GM21723 (cell line): ENCODE results near the gene KIRREL3.

Source experiments
- ATAC-seq: cut with Tn5 transposase; IDR thresholded peaks from one replicate; pipeline ENCODE4 v1.9.1; 2021; ENCODE audit warnings: mild to moderate bottlenecking, moderate library complexity; ENCODE audit not compliant: unreplicated experiment

Gene KIRREL3

DNA sequence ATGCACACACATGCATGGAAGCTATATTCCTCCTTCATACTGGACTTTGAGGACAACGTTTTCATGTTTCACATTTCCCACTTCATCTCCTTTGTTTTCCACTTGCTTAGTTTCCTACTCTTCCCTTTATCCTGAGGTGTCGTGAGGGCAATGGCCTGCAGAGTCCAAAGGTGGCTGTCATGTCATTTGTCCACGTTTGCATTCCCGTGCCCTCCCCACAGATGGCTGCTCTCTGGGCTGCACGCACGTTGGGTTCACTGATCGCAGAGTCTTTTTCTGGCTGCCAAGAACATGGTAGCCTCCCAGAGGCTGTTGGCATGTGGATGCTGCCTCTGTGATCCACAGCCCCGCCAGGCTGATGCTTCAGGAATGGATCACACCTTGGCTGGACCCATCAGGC lies 389.1 kb downstream of the KIRREL3 start:
- ATAC-seq: no peak

DNA sequence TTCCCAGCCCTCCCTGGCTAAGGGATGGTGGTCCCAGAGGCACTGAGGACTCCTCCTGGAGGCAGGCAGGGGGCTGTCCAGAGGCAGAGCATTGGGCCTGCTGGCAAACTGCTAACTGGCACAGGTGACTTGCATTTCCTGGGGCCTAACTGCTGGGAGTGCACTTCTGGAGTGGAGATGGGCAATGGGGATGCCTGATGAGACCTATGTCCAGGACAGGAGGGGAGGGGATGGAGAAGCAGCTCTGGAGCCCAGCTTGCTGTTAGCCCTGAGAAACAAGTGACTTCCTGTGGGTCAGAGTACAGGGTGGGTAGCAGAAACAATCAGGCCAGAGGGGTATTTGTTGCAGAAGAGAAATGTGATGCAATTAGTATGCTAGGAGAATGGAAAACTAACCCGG lies 391.9 kb downstream of the KIRREL3 start:
- no peak for ATAC-seq

DNA sequence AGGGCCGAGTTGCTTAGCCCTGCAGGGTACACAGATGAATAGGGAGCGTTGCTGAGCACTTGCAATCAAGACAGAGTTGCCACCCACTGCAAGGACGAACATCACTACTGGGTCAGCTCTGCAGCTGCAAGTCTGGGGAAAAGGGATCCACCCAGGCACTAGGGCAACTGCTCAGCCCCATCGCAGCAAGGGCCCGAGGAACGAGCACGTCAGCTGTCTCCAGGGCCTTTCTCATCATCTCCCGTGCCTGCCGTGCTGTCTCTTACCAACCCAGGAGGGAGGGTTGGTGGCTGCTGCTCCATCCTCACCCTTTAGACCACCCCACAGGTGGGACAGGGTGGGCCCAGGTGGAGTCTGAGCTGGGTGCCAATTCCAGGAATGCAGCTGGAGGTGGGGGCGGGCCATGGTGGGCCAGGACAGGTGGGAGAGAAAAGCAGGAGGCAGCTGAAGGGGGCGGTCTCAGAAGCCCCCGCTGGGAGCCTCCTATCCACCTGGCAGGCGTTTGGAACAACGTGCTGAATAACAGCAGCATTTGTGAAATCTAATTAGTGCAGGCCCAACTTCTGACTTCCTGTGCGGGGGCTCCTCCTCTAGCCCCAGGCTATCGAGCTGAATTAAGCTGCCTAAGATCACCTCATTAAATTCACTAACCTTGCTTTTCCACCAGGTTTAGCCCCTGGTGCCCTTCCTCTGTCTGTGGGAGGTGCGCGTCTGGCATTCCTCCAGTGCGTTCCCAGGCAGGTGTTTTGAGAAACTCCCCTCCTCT lies 392.6 kb downstream of the KIRREL3 start:
- ATAC-seq: no peak

DNA sequence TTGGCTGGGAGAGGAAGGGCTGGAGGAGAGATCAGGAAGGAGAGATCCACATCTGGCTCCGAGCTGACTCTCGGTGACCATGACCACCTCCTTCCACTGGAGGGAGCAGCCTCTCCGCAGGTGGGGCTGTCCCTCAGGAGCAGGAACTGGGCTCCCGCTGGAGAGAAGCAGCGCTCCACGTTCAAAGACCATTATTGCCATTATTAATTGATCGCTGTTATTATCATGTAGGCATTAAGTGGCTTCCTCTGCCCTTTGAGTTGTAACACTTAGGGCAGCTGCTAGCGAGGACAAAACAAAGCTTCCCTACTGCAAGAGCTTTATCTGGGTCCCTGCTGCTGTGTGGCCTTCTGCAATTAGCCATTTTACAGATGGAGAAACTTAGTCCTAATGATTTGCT lies 393.2 kb downstream of the KIRREL3 start:
- peak; percentile 73 for ATAC-seq

DNA sequence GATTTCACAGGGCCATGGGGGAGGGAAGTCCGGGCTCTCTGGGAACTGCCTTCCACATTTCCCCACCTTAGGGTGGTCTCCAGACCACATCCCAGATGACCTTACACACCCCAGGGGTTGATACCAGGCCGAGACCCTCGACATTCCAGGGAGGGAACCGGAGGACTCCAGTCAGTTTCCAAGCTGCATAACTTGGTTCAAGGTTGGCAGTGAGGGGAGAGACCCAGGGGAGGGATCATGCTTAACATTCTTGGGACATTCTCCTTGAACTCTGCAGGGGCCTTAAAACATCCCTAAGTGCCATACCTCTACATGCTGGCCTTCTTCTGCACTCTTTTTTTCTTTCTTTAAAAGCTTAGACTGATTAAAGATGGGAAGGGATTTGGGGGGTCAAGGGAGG lies 394.1 kb downstream of the KIRREL3 start:
- no peak for ATAC-seq

DNA sequence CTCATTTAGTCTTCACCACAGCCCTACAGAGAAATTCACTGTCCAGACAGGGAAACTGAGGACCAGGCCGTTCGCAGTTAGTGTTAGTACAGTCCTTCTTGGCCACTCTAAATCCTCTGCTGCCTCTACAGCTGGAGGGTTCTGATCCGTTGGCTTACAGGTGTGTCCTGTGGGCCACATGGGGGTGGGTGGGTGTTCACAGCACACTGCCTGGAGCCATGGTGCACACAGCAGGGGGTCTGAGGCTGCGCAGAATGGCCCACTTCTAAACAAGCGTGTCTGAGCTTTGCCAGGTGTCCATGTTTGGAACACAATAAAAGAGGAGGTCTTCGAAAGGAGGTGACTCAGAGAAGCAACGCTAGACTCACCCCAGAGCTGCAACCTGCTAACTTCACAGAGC lies 396.1 kb downstream of the KIRREL3 start:
- ATAC-seq: no peak

DNA sequence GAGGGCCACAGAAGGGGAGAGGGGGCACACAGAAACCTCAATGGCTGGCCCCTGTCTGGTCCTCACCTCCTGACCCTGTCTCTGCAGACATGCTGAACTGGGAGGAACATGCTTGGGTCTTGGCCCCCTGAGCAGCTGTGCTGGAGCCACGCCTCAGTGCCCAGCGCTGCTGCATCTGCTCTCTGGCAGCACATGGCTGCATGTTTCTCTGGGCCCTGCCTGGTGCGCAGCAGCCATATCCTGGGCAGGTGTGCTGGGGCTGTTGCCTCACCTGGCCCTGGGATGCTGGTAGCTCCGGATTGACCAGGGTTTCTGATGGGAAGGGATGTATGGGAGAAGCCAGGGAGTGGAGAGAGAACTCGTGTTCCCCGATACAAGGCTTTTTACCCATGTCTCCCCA lies 397.1 kb downstream of the KIRREL3 start:
- ATAC-seq: no peak

DNA sequence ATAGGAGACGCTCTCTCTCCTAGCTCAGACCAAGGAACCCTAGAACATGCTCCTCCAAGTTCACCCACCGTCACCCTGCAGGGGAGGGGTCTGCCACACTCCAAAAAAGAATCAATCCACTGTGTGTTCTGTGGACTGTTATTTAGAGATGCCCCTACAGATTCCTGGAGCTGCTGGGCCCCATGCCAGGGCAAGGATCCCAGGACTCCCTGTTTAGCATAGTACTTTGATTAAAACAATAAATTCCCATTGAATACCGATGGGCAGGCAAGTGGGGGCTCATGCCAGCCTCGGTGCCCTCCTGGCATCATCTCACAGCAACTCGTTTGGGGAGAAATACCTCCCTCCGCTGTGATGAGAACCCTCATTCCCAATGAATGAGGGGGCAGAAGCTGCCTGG lies 397.6 kb downstream of the KIRREL3 start:
- no peak for ATAC-seq

DNA sequence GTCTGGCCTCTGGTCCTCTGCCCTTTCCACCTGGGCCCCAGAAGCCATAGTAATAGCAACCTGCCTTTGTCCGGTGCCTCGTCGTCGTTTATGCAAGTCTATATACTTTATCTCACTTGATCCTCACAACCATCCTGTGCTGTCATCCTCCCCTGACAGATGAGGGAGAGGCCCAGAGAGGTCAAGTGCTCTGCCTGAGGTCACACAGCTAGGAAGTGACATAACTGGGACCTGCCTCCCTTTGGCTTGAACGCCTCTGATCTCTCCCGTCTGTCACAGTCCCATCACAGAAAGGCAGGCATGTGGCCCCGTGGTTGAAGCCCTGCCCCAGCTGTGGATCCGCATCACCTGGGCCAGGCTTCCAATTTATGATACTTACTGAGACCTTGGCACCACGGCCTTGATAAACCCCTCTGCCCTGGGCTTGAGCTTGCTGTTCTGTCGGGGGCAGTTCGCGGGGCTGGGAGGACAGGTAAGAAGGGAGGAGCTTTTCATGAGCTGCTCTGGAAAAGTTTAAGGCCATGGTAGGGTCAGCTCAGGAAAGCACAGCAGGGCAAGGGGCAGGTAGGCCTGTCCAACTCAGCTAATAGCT lies 398.1 kb downstream of the KIRREL3 start:
- ATAC-seq: no peak

DNA sequence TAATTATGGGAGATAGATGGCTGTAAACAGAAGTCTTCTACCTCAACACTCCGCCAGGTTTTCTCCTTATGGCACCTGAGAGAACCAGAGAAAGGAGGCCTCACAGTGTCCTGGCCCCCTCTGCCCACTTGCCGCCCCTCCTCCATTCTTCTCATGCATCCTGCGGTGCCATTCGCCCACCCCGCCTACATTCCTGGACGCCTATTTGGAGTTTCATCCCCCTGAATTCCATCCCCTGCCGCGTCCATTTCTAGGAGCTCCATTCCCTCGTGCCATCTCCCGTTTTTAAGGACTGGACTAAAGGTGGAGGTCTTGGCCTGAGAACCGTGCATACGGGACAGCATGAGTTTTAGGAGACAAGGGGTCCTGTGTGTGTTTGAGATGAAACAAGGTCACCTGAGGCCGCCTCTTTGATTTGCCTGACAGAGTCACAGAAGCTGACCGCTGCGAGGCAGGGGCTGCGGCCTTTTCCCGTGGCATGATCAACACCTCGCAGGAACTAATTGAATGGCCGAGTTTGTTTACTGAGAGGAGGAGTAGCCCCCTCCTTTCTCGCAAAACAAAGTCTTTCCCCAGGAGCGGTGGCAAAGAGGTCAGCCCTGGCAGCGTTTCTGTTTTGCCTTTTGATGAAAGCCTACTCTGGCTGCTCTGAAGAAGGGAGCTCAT lies 398.9 kb downstream of the KIRREL3 start:
- no peak for ATAC-seq

DNA sequence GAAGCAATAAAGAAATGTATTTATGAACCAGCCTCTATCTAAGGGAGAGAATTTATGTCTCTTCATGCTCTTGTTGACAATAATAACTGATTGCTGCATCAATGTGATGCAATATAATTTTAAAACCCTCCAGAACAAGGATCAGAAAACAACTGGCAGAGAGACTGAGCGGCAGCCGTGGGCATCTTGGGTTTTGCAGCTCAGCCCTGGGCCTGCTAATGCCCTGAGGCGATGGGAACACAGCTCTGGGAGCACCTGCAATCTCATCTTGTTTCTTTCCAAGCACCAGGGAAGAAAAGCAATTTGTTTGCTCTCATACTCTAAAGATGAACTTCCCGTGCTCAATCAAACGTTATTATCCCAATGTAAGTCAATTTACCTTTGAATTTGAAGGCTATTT lies 399.4 kb downstream of the KIRREL3 start:
- no peak for ATAC-seq

DNA sequence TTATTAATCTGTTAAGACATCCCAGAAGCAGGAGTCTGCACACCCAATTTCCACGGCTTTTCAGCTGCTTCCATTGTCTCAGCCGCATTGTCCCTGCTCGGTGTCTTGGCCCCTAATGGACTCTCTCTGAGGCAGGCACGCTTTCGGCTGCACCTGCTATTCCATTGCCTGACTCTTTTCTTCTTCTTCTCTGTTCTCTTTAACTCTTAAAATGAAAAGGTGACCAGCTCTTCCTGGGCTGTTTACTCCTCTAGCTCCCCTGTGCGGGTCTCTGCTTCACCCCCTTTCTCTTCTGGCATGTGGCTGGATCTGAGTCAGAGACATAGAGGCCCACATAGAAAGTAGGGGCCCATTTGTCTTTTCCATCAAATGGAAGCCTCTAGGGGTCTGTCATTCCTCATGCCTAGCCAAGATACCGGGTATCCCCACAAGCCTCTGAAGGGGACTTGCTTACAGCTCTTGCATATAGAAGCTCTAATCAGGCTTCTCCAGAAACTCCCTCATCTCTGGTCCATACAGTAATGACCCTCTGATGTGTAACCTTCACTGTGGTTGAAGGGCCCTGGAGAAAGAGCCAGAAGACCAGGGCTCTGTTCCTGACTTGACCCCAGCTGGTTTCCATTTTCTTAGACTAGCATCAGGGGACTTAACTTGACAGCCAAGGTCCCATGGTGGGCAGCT lies 401.2 kb downstream of the KIRREL3 start:
- ATAC-seq: no peak

DNA sequence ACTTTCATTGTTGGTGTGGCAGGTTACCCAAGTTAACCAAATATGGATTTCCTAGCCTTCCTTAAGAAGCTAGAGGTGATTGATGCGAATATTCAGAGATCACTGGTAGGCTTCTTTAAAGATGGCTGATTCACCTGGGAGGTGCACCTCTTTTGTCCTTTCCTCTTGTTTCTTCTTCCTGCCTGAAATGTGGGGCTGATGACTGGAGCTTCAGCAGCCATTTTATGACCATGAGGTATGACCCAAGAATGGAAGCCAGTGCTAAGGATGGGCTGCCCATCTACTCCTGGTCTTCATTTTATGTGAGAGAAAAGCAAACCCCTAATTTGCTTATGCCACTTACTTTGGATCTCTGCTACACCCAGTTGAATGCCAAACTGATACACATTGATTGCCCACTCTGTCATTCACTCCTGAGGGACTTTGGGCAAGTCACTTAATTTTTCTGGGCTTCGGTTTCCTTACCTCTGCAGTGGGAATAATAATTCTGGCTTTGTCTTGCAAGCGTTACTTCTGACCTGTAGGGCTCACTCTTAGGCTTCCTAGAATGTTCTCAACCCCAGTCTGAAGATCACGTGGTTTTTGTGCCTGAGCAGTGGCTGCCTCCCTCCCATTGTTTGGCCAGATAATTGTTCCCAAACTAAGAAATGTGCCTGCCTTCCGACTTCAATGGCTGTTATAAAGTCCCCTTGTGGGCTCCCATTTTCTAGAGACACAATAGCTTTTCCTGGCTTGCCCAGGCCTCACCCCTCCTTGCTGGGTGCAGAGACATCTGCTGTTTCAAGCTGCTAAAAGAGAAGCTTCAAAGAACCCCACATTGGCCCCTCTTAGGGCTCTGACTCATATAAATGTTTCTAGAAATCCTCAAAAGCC lies 402.0 kb downstream of the KIRREL3 start:
- ATAC-seq: no peak

DNA sequence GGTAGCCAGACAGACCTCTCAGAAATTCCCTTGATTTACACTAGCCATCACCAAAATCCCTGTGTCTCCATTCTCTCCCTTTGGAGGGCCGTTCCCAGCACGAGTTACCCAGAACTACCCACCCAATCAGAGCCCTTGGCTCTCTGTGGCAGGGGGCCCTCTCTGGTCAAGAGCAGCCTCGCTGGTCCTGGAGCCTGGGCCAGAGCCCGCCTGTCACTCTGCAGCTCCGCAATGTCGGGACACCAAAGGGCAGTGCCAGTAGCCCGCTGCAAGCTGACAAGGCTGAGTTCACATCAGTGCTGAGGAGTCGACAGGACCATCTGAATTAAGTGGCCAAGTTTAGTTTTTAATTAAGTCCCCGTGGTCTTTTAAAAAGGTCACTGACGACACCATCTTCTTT lies 403.5 kb downstream of the KIRREL3 start:
- no peak for ATAC-seq

DNA sequence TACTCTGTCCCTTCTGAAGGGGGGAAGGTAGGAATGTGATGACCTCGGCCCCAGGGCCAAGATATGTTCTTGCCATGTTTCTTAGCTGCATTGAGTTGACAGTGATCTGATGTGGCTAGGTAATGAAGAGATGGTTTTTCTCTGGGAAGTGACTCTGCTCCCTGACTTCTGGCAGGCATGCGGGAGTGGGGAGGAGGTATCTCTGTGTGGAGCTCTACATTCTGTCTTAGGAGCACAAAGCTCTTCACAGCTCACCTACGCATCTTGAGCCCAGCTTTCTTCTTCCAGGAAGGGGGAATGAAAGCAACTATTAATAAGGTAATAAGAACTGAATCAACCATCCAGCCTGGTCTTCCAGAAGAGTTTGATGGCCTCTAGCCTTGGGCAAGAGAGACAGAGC lies 404.1 kb downstream of the KIRREL3 start:
- no peak for ATAC-seq

DNA sequence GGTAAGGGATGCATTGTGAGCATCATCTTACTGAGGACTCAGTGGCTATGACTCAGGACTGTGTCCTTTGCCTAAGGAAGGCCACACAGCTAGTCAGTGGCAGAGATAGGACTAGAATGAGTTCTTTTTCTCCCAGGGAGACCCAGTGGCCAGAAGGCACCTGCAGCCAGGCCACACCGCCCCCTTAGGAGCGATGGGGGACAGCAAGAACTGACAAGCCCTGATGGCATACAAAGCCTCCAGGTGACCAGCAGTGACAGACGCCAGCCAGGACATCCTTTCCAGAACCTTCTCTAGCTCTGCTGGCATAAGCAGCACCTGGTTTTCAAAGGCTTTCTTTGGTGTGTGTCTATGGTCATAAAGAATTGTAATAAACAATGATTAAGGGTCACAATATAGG lies 405.0 kb downstream of the KIRREL3 start:
- no peak for ATAC-seq

DNA sequence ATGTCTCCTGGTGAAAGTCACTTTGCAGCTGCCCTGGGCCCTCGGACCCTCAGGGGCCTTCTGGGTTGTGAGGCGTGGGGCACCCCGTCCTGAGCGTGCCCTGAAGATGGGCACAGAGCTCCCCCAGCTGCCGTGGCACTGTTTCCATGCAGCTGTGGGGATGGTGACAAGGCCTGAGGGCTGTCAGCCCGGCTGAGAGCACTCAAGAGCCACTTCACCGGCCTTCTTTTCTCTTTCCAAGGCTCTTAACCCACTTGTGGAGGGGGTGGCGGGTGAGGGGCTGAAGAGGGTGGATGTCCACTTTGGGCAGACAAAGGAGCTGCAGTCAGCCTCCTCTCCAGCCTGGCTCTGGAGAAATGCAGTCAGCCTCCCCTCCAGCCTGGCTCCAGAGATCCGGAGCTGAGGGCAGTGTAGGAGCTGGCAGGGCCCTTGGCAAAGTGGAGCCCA lies 405.6 kb downstream of the KIRREL3 start:
- ATAC-seq: no peak

DNA sequence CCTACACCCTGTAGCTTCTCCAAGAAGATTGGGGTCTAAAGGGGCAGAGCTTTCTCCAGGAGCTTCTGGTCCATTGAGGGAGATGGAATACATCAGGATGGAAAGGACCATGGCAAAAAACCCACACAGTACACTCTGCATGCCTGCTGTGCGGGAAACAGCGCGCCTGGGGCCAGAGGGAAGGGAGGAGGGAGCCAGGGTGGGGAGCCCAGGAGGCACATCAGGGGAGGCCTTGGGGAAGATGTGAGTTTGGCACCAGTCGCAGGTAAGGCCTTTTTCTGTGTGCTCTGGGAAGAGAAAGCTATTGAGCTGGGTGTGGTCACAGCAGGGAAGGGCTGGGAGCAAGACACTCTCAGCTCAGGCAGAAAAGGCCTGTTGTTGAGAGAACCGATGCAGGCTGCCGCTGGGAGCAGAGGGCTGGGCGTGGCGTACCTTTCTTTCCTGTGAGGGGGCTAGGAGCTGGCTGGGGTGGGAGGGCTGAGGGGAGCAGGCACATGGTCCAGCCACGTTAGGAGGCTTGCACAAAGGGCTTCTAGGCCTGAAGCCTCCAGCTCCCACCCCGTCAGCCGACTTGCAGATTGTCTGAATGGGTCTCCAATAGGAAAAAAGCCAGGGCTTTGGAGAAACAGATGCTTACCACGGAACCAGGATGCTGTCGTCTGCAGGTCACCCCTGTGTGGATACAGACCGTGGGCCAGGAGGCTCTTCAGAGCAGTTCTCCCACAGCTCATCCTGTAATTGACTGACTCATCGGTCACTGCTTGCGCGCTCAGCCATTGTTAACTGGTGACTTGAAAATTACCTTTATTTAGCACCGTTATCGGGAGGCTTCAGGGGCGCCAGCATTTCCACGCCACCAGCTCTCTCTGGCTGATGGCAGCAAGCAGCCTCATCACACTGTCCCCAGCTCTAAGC lies 407.8 kb downstream of the KIRREL3 start:
- no peak for ATAC-seq

DNA sequence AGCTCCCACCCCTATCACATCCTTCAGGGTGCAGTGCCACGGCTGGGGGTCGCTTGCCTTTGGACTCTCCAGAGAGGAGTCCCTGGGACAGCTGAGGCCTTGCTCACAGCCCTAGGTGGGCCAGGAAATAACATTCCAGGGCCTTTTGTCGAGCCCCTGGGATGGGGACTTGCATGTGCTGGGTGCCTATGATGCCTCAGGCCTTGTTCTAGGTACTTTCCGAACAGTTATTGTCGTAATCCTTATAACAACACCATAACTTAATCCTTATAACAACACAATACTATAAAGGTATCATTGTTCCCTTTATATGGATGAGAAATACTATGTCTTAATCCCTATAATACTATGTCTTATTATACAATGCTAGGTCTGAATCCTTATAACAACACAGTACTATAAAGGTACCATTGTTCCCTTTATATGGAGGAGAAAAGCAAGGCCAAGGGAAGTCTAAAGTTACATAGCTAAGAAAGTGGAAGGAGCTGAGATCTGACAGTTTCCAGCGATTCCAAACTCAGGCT lies 408.5 kb downstream of the KIRREL3 start:
- no peak for ATAC-seq

DNA sequence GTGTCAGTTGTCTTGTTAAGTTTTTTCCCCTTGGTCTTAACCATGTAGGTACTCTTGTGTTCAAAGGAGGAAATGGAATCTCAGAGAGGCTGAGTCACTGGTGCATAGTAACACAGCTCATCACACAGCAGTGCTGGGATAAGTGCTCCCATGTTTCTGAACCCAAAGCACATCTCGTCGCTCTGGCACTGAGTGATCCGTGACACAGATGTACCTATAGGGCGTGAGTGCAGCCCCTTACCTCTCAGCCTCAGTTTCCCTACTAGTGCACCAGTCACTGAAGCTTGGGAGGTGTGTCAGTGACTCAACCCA lies 411.1 kb downstream of the KIRREL3 start:
- ATAC-seq: no peak
